ENCODE results near the gene COL16A1. TPM values are rescaled to one million over a fixed set of nuclear protein-coding genes. Genes with fewer than 3 reads are reported as not detected.

Gene COL16A1
- total RNA-seq, 1 experiment from 2014 or later, result 6.2 TPM

GRCh38 chr1:31639543-31639942 is 64.3 kb downstream of the COL16A1 start:
- H4K5ac ChIP-seq (ENCODE audit: insufficient read length, low read depth, low read length), result no peak overlapping the region

More at GRCh38 chr1:31639543-31639942, 64.3 kb downstream of the COL16A1 start:
- no peak overlapping the region for H2BK120ac ChIP-seq (ENCODE audit: low read depth, low read length, poor library complexity, severe bottlenecking)
- no peaks in the 10 kb centered on the region for H3K9me3 ChIP-seq (ENCODE audit: control insufficient read depth, low read depth, low read length)
- Mint-ChIP-seq H3K27me3 (ENCODE audit: low read depth) (no peaks in the 10 kb centered on the region), H3K9me3 (no peaks in the 10 kb centered on the region), H3K4me1 (peaks cover 7 to 12% of the 10 kb centered on the region in 2 experiments), H3K27ac (no peak overlapping the region), H3K36me3 (ENCODE audit: insufficient read depth in 1 of 3, low read depth in 3 of 3) (no peaks in the 10 kb centered on the region), H3K4me3 (no peak overlapping the region)
- H3K27me3 ChIP-seq (ENCODE audit: insufficient read depth, low read length), result no peaks in the 10 kb centered on the region
- no peak overlapping the region for H4K91ac ChIP-seq (ENCODE audit: insufficient read length, low read depth, low read length)
- no peak overlapping the region for H2BK5ac ChIP-seq (ENCODE audit: insufficient read length, low read length)
- H4K20me1 ChIP-seq (ENCODE audit: control insufficient read depth, insufficient read depth, insufficient read length), result no peaks in the 10 kb centered on the region
- no peak overlapping the region for H3K18ac ChIP-seq (ENCODE audit: insufficient read length, low read depth, low read length)
- no peak overlapping the region for H3K4ac ChIP-seq (ENCODE audit: low read depth, low read length)
- no peak overlapping the region for H3T11ph ChIP-seq (ENCODE audit: low read length)
- H3K23me2 ChIP-seq (ENCODE audit: insufficient read length, low read depth, low read length, poor library complexity, severe bottlenecking), result peaks cover 6% of the 10 kb centered on the region
- H3K4me2 ChIP-seq (ENCODE audit: insufficient read depth, insufficient read length, low read length), result no peak overlapping the region
- no CpG with 5 or more reads among the region's 5 CpGs for WGBS (ENCODE audit: extremely low coverage, insufficient read length, low lambda C conversion rate)
- H2BK12ac ChIP-seq (ENCODE audit: insufficient read length, low read depth, low read length), result no peak overlapping the region
- no peak overlapping the region for H3K56ac ChIP-seq (ENCODE audit: insufficient read length, low read depth, low read length)
- no peak overlapping the region for H2AFZ ChIP-seq (ENCODE audit: low read length)
- H4K8ac ChIP-seq (replicated peaks; ENCODE audit: insufficient read length, low read depth, low read length), result no peak overlapping the region
- no peak overlapping the region for H2AK5ac ChIP-seq (ENCODE audit: insufficient read length, low read length)
- no peak overlapping the region for H2BK20ac ChIP-seq (ENCODE audit: low read depth, low read length, poor library complexity, severe bottlenecking)
- no peak overlapping the region for H3K27ac ChIP-seq (ENCODE audit: insufficient read length, low read depth, low read length)
- H3K14ac ChIP-seq (ENCODE audit: insufficient read depth, low read length), result no peak overlapping the region
- H3K79me1 ChIP-seq (ENCODE audit: insufficient read depth, low read depth, low read length, poor library complexity, severe bottlenecking), result no peaks in the 10 kb centered on the region
- H2BK15ac ChIP-seq (ENCODE audit: low read depth, low read length), result no peak overlapping the region
- H3K4me1 ChIP-seq (ENCODE audit: insufficient read depth, low read length), result peaks cover 4% of the 10 kb centered on the region; the same call in 1 of the 2 replicates
- H3K9ac ChIP-seq (ENCODE audit: extremely low read depth, insufficient read length, low read length), result no peak overlapping the region
- no peak for TF ChIP-seq CTCF (conservative IDR thresholded peaks at IDR 0.05)
- H3K23ac ChIP-seq (ENCODE audit: insufficient read length, low read depth, low read length), result no peak overlapping the region
- H3K79me2 ChIP-seq (ENCODE audit: insufficient read depth, low read length), result peaks cover 13% of the 10 kb centered on the region; the same call in 1 of the 2 replicates
- no peak for DNase-seq

Measured in H9 (cell line).